K562 (cell line): ENCODE measurements around the gene OBSCN. TPM values are rescaled to one million over a fixed set of nuclear protein-coding genes. Genes with fewer than 3 reads are reported as not detected.

ENCODE experiments used
- ATAC-seq: fragments of 200-7000 bp; cut with Tn5 transposase; 3 replicates; pipeline ENCODE4 v1.9.1; 2020; ENCODE audit warnings: moderate library complexity
- BruUV-seq: library from RNA; stranded (reverse); fragments of 400-500 nt; replicated peaks from 2 replicates; lab custom pipeline; 2021; lab: Mats Ljungman, UMichigan
- CTCF ChIA-PET: fragments of 300-600 bp; formaldehyde crosslinking; extraction: SDS; loops from one replicate; lab custom pipeline; 2021; ENCODE audit warnings: low intra/inter-chr PET ratio; lab: Yijun Ruan, JAX
- POLR2A ChIA-PET: fragments of 300-600, 350-650 bp; sonication (Branson Sonifier 250); formaldehyde crosslinking; extraction: SDS; loops from one replicate; lab custom pipeline; 2021; ENCODE audit warnings: antibody characterized with exemption, inconsistent platforms; lab: Yijun Ruan, JAX
- DNase-seq, 4 experiments: peaks; one replicate each; pipeline versions ENCODE4 v3.0.0 to v3.0.0-alpha.2; 2011 to 2018; ENCODE audit warnings: low spot score in 3 of 4, mixed read lengths in 3 of 4; ENCODE audit errors: extremely low read depth in 1 of 4
- FAIRE-seq: peaks from 2 replicates; lab custom pipeline; 2011; peaks lifted over from hg19 to GRCh38; lab: Jason Lieb, UNC
- H2AFZ ChIP-seq: 2 replicates; pipeline ENCODE4 v1.6.0; 2011; ENCODE audit warnings: low read depth, low read length, control low read depth, inconsistent platforms
- H3K27ac ChIP-seq: fragments of 200-600 bp; 3 replicates; pipeline ENCODE4 v1.8.0; 2011; ENCODE audit warnings: low read depth, mild to moderate bottlenecking, control low read depth, inconsistent platforms, low read length, moderate library complexity, mixed read lengths; ENCODE audit errors: extremely low read depth
- H3K27me3 ChIP-seq, 2 experiments: fragments of 300-600 bp in 1 of 2; 2 replicates in 1 of 2; 3 replicates in 1 of 2; pipeline versions ENCODE4 v1.6.0 to v1.8.0; 2011; ENCODE audit warnings: inconsistent platforms in 2 of 2, low read length in 2 of 2, mild to moderate bottlenecking in 1 of 2, mixed read lengths in 1 of 2, moderate library complexity in 1 of 2; ENCODE audit not compliant: control insufficient read depth in 2 of 2, insufficient read depth in 2 of 2
- H3K36me3 ChIP-seq: fragments of 300-600 bp; 3 replicates; pipeline ENCODE4 v1.8.0; 2011; ENCODE audit warnings: mild to moderate bottlenecking, low read length, inconsistent platforms; ENCODE audit not compliant: control insufficient read depth, insufficient read depth
- H3K4me1 ChIP-seq, 2 experiments: fragments of 200-600 bp in 1 of 2; replicated peaks in 1 of 2; 2 replicates in 1 of 2; 3 replicates in 1 of 2; pipeline versions ENCODE4 v1.5.1 to v1.8.0; 2011; ENCODE audit warnings: inconsistent platforms in 2 of 2, low read length in 2 of 2, mild to moderate bottlenecking in 1 of 2, mixed read lengths in 1 of 2, moderate library complexity in 1 of 2; ENCODE audit not compliant: control insufficient read depth in 2 of 2, insufficient read depth in 2 of 2
- H3K4me2 ChIP-seq: 2 replicates; pipeline ENCODE4 v1.6.1; 2011; ENCODE audit warnings: low read length, control low read depth, inconsistent platforms, mixed read lengths; ENCODE audit not compliant: insufficient read depth
- H3K4me3 ChIP-seq: fragments of 200-600 bp; sonication (generic), shearing (Covaris generic); 2 replicates; pipeline ENCODE4 v1.5.1; 2016; ENCODE audit warnings: control low read depth, inconsistent platforms
- H3K79me2 ChIP-seq: fragments of 200-600 bp; 3 replicates; pipeline ENCODE4 v1.8.0; 2011; ENCODE audit warnings: low read length, inconsistent platforms; ENCODE audit not compliant: control insufficient read depth, insufficient read depth
- H3K9ac ChIP-seq, 2 experiments: 2 replicates each; pipeline versions ENCODE4 v1.6.0 to v1.6.1; 2011; ENCODE audit warnings: low read depth in 2 of 2, low read length in 2 of 2, control low read depth in 1 of 2, inconsistent platforms in 1 of 2, mild to moderate bottlenecking in 1 of 2, mixed read lengths in 1 of 2; ENCODE audit not compliant: insufficient read depth in 1 of 2
- H3K9me1 ChIP-seq: one replicate; pipeline ENCODE4 v1.6.0; 2011; ENCODE audit warnings: inconsistent platforms, mild to moderate bottlenecking, low read length, moderate library complexity; ENCODE audit not compliant: control insufficient read depth, insufficient read depth
- H3K9me3 ChIP-seq: replicated peaks from 2 replicates; pipeline ENCODE4 v1.5.1; 2011; ENCODE audit warnings: low read depth, low read length, inconsistent platforms; ENCODE audit not compliant: control insufficient read depth, insufficient read depth
- H4K20me1 ChIP-seq: replicated peaks from 2 replicates; pipeline ENCODE4 v1.6.1; 2011; ENCODE audit warnings: low read length, inconsistent platforms, mixed read lengths; ENCODE audit not compliant: control insufficient read depth, insufficient read depth
- CBX3 ChIP-seq, 2 experiments: IDR thresholded peaks; 1 replicate in 1 of 2; 2 replicates in 1 of 2; pipeline ENCODE4 v1.6.1; 2012; ENCODE audit warnings: inconsistent platforms in 2 of 2, low read length in 2 of 2, borderline replicate concordance in 1 of 2, control low read depth in 1 of 2
- MTA1 ChIP-seq: fragments of 450-650 bp; IDR thresholded peaks from 2 replicates; pipeline ENCODE4 v1.6.1; 2017; ENCODE audit warnings: borderline replicate concordance
- MTA2 ChIP-seq: fragments of 450-650 bp; IDR thresholded peaks from 2 replicates; pipeline ENCODE4 v1.6.1; 2016; ENCODE audit warnings: low read depth
- MXI1 ChIP-seq: IDR thresholded peaks from 2 replicates; pipeline ENCODE4 v1.6.1; 2011; ENCODE audit warnings: low read depth, mild to moderate bottlenecking, improper control_type of control experiment, low read length
- PATZ1 ChIP-seq: fragments of 250-450 bp; sonication (Bioruptor Pico); IDR thresholded peaks from 2 replicates; pipeline ENCODE4 v1.5.0; 2020; ENCODE audit warnings: mild to moderate bottlenecking, borderline replicate concordance
- RAD21 ChIP-seq, 2 experiments: fragments of 250-450 bp in 1 of 2; fragments of 450-650 bp in 1 of 2; sonication (Bioruptor Pico) in 1 of 2; formaldehyde crosslinking in 1 of 2; IDR thresholded peaks in 1 of 2; conservative IDR thresholded peaks in 1 of 2; 2 replicates each; pipeline versions ENCODE4 v1.4.0 to v1.8.0; 2020 to 2022; ENCODE audit warnings: mild to moderate bottlenecking in 2 of 2, moderate library complexity in 1 of 2
- RBM15 ChIP-seq: fragments of 200-400 bp; formaldehyde crosslinking; IDR thresholded peaks from 2 replicates; pipeline ENCODE4 v1.6.1; 2018; ENCODE audit warnings: mild to moderate bottlenecking, low read length, moderate library complexity; ENCODE audit not compliant: insufficient read depth
- RBM34 ChIP-seq: fragments of 200-400 bp; formaldehyde crosslinking; IDR thresholded peaks from 2 replicates; pipeline ENCODE4 v1.6.1; 2018; ENCODE audit warnings: low read length, borderline replicate concordance; ENCODE audit not compliant: insufficient read depth
- SMC3 ChIP-seq: conservative IDR thresholded peaks from 2 replicates; pipeline ENCODE4 v1.6.1; 2011; ENCODE audit warnings: low read depth, low read length, improper control_type of control experiment; ENCODE audit not compliant: insufficient read depth
- ZNF165 ChIP-seq: fragments of 250-450 bp; sonication (Bioruptor Pico); IDR thresholded peaks from 2 replicates; pipeline ENCODE4 v1.4.0; 2020; ENCODE audit warnings: borderline replicate concordance
- ZNF512 ChIP-seq: IDR thresholded peaks from 2 replicates; pipeline ENCODE4 v1.6.1; 2016; ENCODE audit warnings: missing genetic modification characterization, missing compliant biosample characterization
- ZNF639 ChIP-seq, 2 experiments: fragments of 200-800 bp in 1 of 2; sonication (Bioruptor generic) in 1 of 2; sonication (generic) in 1 of 2; formaldehyde crosslinking in 1 of 2; IDR thresholded peaks in 1 of 2; conservative IDR thresholded peaks in 1 of 2; 2 replicates each; pipeline versions ENCODE4 v1.5.0 to v1.6.1; 2016 to 2020; ENCODE audit warnings: missing compliant biosample characterization in 1 of 2, missing genetic modification characterization in 1 of 2, missing genetic modification reagents in 1 of 2
- ZSCAN32 ChIP-seq: fragments of 450-650 bp; formaldehyde crosslinking; IDR thresholded peaks from 2 replicates; pipeline ENCODE4 v1.4.0; 2020; ENCODE audit warnings: mild to moderate bottlenecking, moderate library complexity
- WGBS: fragments of 100-300 bp; shearing (Covaris generic); methylation state at CpG from one replicate; pipeline ENCODE4 v1.1.6; 2016; ENCODE audit warnings: low coverage, mixed read lengths; ENCODE audit not compliant: insufficient coverage; ENCODE audit errors: missing lambda C conversion rate; 5-methylcytosine and 5-hydroxymethylcytosine counted together
- in situ Hi-C: fragments of 300-500 bp; cut with MboI; formaldehyde crosslinking; loops from 4 replicates; pipeline ENCODE4 v1.15.0; 2018; ENCODE audit warnings: inconsistent platforms, mixed read lengths
- intact Hi-C: fragments of 100-400 bp; cut with micrococcal nuclease; formaldehyde crosslinking; loops from 2 replicates; pipeline ENCODE4 v1.14.2; 2022
- polyA plus RNA-seq, 8 experiments: library from polyadenylated mRNA; depleted of rRNA in 4 of 8; stranded (reverse) in 5 of 8; unstranded in 3 of 8; fragments of >200 nt; fragmentation: Nextera tagmentation in 2 of 8; fragmentation: Illumina TruSeq in 1 of 8; extraction: Ambion mirVana in 2 of 8; extraction: Trizol in 1 of 8; gene quantifications; 2 replicates each; pipeline versions ENCODE4 v1.2.1 to v1.2.3, GENCODE V29; 2011 to 2014; ENCODE audit warnings: inconsistent platforms in 1 of 8, missing spikeins in 1 of 8
- total RNA-seq, 7 experiments: library from RNA; depleted of rRNA in 6 of 7; stranded (reverse); fragments of >200 nt in 6 of 7; fragmentation: Illumina TruSeq in 2 of 7; extraction: Trizol in 2 of 7; gene quantifications; 2 replicates each; pipeline versions ENCODE4 v1.2.1 to v1.2.3, GENCODE V29; 2011 to 2021; ENCODE audit warnings: low replicate concordance in 1 of 7
- TF ChIP-seq, protein P1 (sequence below), 3 experiments: IDR thresholded peaks in 2 of 3; conservative IDR thresholded peaks in 1 of 3; 2 replicates each; pipeline ENCODE4 v1.5.1; 2011 to 2012; ENCODE audit warnings: low read length in 3 of 3, mild to moderate bottlenecking in 3 of 3, control low read depth in 2 of 3, improper control_type of control experiment in 1 of 3, inconsistent platforms in 1 of 3, low read depth in 1 of 3, mixed read lengths in 1 of 3, moderate library complexity in 1 of 3; ENCODE audit not compliant: insufficient read depth in 2 of 3

Gene OBSCN
- total and polyA plus RNA-seq, 9 of the 15 experiments (the other 6 are each of a cell fraction or from before 2014, with no cell fraction given): 0.18 to 19.7 (median 3.6) TPM

DNA sequence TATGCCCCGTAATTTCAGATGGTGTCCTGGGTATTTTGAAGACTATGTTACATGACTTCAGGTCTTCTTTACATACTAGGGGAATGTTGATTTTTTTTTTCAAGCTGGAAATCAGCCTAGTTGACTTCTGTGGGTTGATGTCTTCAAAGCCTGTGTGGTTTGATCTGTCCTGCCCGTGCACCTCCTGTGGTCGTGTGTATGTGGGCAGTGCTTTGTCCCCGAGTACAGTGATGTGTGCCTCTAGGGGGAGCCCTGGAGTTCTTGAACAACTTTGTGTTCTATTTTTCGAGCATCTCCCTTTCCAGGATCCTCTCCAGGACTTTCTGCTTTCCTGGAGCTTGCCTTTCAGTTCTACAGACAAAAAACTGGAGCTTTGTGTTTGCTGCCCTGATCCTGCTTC, 28.9 kb downstream of the OBSCN start:
- Histone ChIP-seq H3K9ac (no peak overlapping the region), H3K36me3 (peaks cover 5% of the 10 kb centered on the region; the same call in 1 of the 3 replicates), H2AFZ (no peak overlapping the region), H3K4me3 (no peak overlapping the region), H3K4me1 (no peaks in the 10 kb centered on the region), H3K4me2 (no peak overlapping the region), H3K27me3 (no peaks in the 10 kb centered on the region), H3K9me3 (peaks cover 1% of the 10 kb centered on the region), H3K27ac (no peak overlapping the region), H3K79me2 (no peaks in the 10 kb centered on the region), H3K9me1 (no peaks in the 10 kb centered on the region), H4K20me1 (no peaks in the 10 kb centered on the region)
- CTCF ChIA-PET: no interaction called here
- POLR2A ChIA-PET: no interaction called here
- 3% methylated on average over 5 of the region's 5 CpGs for WGBS
- FAIRE-seq: peak; percentile 74
- TF ChIP-seq, protein P1, sequence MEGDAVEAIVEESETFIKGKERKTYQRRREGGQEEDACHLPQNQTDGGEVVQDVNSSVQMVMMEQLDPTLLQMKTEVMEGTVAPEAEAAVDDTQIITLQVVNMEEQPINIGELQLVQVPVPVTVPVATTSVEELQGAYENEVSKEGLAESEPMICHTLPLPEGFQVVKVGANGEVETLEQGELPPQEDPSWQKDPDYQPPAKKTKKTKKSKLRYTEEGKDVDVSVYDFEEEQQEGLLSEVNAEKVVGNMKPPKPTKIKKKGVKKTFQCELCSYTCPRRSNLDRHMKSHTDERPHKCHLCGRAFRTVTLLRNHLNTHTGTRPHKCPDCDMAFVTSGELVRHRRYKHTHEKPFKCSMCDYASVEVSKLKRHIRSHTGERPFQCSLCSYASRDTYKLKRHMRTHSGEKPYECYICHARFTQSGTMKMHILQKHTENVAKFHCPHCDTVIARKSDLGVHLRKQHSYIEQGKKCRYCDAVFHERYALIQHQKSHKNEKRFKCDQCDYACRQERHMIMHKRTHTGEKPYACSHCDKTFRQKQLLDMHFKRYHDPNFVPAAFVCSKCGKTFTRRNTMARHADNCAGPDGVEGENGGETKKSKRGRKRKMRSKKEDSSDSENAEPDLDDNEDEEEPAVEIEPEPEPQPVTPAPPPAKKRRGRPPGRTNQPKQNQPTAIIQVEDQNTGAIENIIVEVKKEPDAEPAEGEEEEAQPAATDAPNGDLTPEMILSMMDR (IDR thresholded peaks at IDR 0.05 in 2 of 3, conservative IDR thresholded peaks at IDR 0.05 in 1 of 3; ENCODE audit: insufficient read depth in 2 of 3, low read depth in 1 of 3, low read length in 3 of 3): peak; percentile 76 to 97 (median 80)
- TF ChIP-seq CBX3 (IDR thresholded peaks at IDR 0.05; ENCODE audit: borderline replicate concordance in 1 of 2, low read length in 2 of 2) (peak in 1 of 2 experiments; percentile 29; a peak in 1 of 3 replicates), MXI1 (no peak), MTA1 (no peak), RBM34 (no peak), PATZ1 (CRISPR knock-in tag) (no peak), ZSCAN32 (no peak), ZNF512 (tag) (no peak), ZNF165 (CRISPR knock-in tag) (no peak), SMC3 (peak; percentile 39; the same call in 1 of the 2 replicates), ZNF639 (CRISPR knock-in tag; conservative IDR thresholded peaks at IDR 0.05 in 1 of 2, IDR thresholded peaks at IDR 0.05 in 1 of 2) (no peak), RAD21 (CRISPR knock-in tag; conservative IDR thresholded peaks at IDR 0.05 in 1 of 2, IDR thresholded peaks at IDR 0.05 in 1 of 2) (peak in 1 of 2 experiments; percentile 23; a peak in 2 of 4 replicates), RBM15 (no peak), MTA2 (no peak)
- intact Hi-C loops (no loop called here), in situ Hi-C loops (no loop called here)
- DNase-seq: peak; percentile 64 to 76 (median 68)
- peak; percentile 99 for ATAC-seq
- no TSS peak for BruUV-seq
